Caco-2 (cell line): ENCODE measurements around the gene TMEM161A. TPM values are rescaled to one million over a fixed set of nuclear protein-coding genes. Genes with fewer than 3 reads are reported as not detected.

ENCODE experiments used
- BruUV-seq: library from RNA; stranded (reverse); fragments of 400-500 nt; replicated peaks from 2 replicates; lab custom pipeline; 2021; lab: Mats Ljungman, UMichigan
- CTCF ChIA-PET: fragments of 300-600 bp; sonication (Branson Sonifier 250); formaldehyde crosslinking; loops from one replicate; lab custom pipeline; 2022; ENCODE audit warnings: antibody characterized with exemption; lab: Charles Lee
- POLR2A ChIA-PET: fragments of 300-600 bp; sonication (Branson Sonifier 250); formaldehyde crosslinking; loops from one replicate; lab custom pipeline; 2022; ENCODE audit warnings: antibody characterized with exemption; lab: Charles Lee
- DNase-seq, 2 experiments: peaks; one replicate each; pipeline versions ENCODE4 v3.0.0 to v3.0.0-alpha.2; 2020 to 2022
- H3K27me3 ChIP-seq: replicated peaks from 2 replicates; pipeline ENCODE4 v1.6.0; 2011; ENCODE audit warnings: low read length; ENCODE audit not compliant: control insufficient read depth, insufficient read depth
- H3K36me3 ChIP-seq: 2 replicates; pipeline ENCODE4 v1.5.1; 2011; ENCODE audit warnings: low read length; ENCODE audit not compliant: control insufficient read depth, insufficient read depth
- H3K4me1 ChIP-seq: fragments of 250-450 bp; sonication (Bioruptor Pico); 2 replicates; pipeline ENCODE4 v1.5.1; 2020; ENCODE audit warnings: mild to moderate bottlenecking
- H3K4me3 ChIP-seq: 2 replicates; pipeline ENCODE4 v1.5.1; 2011; ENCODE audit warnings: low read depth, mild to moderate bottlenecking, control low read depth, low read length
- H3K9me3 ChIP-seq: fragments of 250-450 bp; sonication (Bioruptor Pico); 2 replicates; pipeline ENCODE4 v1.5.1; 2020; ENCODE audit warnings: mild to moderate bottlenecking, moderate library complexity
- H3K27ac Mint-ChIP-seq: one replicate; pipeline ENCODE4 v1.8.0; 2022; ENCODE audit warnings: mixed read lengths; ENCODE audit not compliant: unreplicated experiment
- H3K27me3 Mint-ChIP-seq: one replicate; pipeline ENCODE4 v1.8.0; 2022; ENCODE audit warnings: mixed read lengths; ENCODE audit not compliant: insufficient read depth, unreplicated experiment
- H3K36me3 Mint-ChIP-seq: one replicate; pipeline ENCODE4 v1.8.0; 2022; ENCODE audit warnings: mild to moderate bottlenecking, mixed read lengths; ENCODE audit not compliant: insufficient read depth, unreplicated experiment
- H3K4me1 Mint-ChIP-seq: one replicate; pipeline ENCODE4 v1.8.0; 2022; ENCODE audit warnings: low read depth, mixed read lengths; ENCODE audit not compliant: unreplicated experiment
- H3K4me3 Mint-ChIP-seq: one replicate; pipeline ENCODE4 v1.8.0; 2022; ENCODE audit warnings: mild to moderate bottlenecking, moderate library complexity, mixed read lengths; ENCODE audit not compliant: unreplicated experiment
- H3K9me3 Mint-ChIP-seq: one replicate; pipeline ENCODE4 v1.8.0; 2022; ENCODE audit warnings: mixed read lengths; ENCODE audit not compliant: unreplicated experiment
- intact Hi-C: fragments of 100-400 bp; cut with micrococcal nuclease; formaldehyde crosslinking; loops from one replicate; pipeline ENCODE4 v1.10.0; 2022; ENCODE audit not compliant: unreplicated experiment
- total RNA-seq: library from RNA; stranded (reverse); gene quantifications from 2 replicates; pipeline ENCODE4 v1.2.3, GENCODE V29; 2022
- TF ChIP-seq, protein P1 (sequence below), 2 experiments: fragments of 200-600 bp in 1 of 2; IDR thresholded peaks; 1 replicate in 1 of 2; 2 replicates in 1 of 2; pipeline versions ENCODE4 v1.5.1 to v1.8.0; 2011 to 2022; ENCODE audit warnings: antibody characterized with exemption in 1 of 2, control low read depth in 1 of 2, inconsistent platforms in 1 of 2, low read depth in 1 of 2, low read length in 1 of 2, mild to moderate bottlenecking in 1 of 2, moderate library complexity in 1 of 2; ENCODE audit not compliant: insufficient read depth in 1 of 2, severe bottlenecking in 1 of 2, unreplicated experiment in 1 of 2

TMEM161A gene
- total RNA-seq, 1 experiment from 2014 or later = 36.9 TPM

GRCh38 chr19:19170873-19171672 is 32.8 kb upstream of the TMEM161A start:
- H3K9me3 ChIP-seq = no peaks in the 10 kb centered on the region
- Mint-ChIP-seq H3K36me3 (peaks cover 12% of the 10 kb centered on the region), H3K27ac (no peak overlapping the region), H3K27me3 (peaks cover 3% of the 10 kb centered on the region), H3K4me1 (peaks cover 21% of the 10 kb centered on the region), H3K9me3 (no peaks in the 10 kb centered on the region), H3K4me3 (no peak overlapping the region)
- no TSS peak for BruUV-seq
- CTCF ChIA-PET = no interaction called here
- POLR2A ChIA-PET = no interaction called here
- no peak for DNase-seq
- H3K4me3 ChIP-seq = no peak overlapping the region
- H3K36me3 ChIP-seq = no peaks in the 10 kb centered on the region
- TF ChIP-seq, protein P1, sequence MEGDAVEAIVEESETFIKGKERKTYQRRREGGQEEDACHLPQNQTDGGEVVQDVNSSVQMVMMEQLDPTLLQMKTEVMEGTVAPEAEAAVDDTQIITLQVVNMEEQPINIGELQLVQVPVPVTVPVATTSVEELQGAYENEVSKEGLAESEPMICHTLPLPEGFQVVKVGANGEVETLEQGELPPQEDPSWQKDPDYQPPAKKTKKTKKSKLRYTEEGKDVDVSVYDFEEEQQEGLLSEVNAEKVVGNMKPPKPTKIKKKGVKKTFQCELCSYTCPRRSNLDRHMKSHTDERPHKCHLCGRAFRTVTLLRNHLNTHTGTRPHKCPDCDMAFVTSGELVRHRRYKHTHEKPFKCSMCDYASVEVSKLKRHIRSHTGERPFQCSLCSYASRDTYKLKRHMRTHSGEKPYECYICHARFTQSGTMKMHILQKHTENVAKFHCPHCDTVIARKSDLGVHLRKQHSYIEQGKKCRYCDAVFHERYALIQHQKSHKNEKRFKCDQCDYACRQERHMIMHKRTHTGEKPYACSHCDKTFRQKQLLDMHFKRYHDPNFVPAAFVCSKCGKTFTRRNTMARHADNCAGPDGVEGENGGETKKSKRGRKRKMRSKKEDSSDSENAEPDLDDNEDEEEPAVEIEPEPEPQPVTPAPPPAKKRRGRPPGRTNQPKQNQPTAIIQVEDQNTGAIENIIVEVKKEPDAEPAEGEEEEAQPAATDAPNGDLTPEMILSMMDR (IDR thresholded peaks at IDR 0.05; ENCODE audit: insufficient read depth in 1 of 2, low read depth in 1 of 2, low read length in 1 of 2, severe bottlenecking in 1 of 2, unreplicated experiment in 1 of 2) = no peak
- intact Hi-C loops = loop anchor here (5.0 kb wide), 1 partner anchor 34 kb away; the partner anchor contains the start of gene TMEM161A
- H3K27me3 ChIP-seq = no peaks in the 10 kb centered on the region
- H3K4me1 ChIP-seq = no peaks in the 10 kb centered on the region; the same call in 1 of the 2 replicates

- no peaks in the 10 kb centered on the region for H3K9me3 ChIP-seq
- intact Hi-C loops = loop anchor here (5.0 kb wide), 1 partner anchor 33 kb away; the partner anchor contains the start of gene TMEM161A
- Mint-ChIP-seq H3K9me3 (no peaks in the 10 kb centered on the region), H3K27me3 (peaks cover 3% of the 10 kb centered on the region), H3K36me3 (peaks cover 12% of the 10 kb centered on the region), H3K4me3 (peak within 1 kb of the TSS; percentile 59), H3K4me1 (peaks cover 21% of the 10 kb centered on the region), H3K27ac (no peak within 1 kb of the TSS)
- no TSS peak for BruUV-seq
- TF ChIP-seq, protein P1 (IDR thresholded peaks at IDR 0.05; ENCODE audit: insufficient read depth in 1 of 2, low read depth in 1 of 2, low read length in 1 of 2, severe bottlenecking in 1 of 2, unreplicated experiment in 1 of 2) = no peak
- H3K4me1 ChIP-seq = no peaks in the 10 kb centered on the region; the same call in 1 of the 2 replicates
- DNase-seq = peak; percentile 88 to 91
- ChIA-PET CTCF (interaction anchor here (0.9 kb wide), 1 partner anchor 175 kb away, joined by 3 read pairs; no protein-coding TSS in a partner anchor), POLR2A (no interaction called here)
- peak within 1 kb of the TSS; percentile 27 for H3K4me3 ChIP-seq
- H3K27me3 ChIP-seq = no peaks in the 10 kb centered on the region
- H3K36me3 ChIP-seq = no peaks in the 10 kb centered on the region
Observed at GRCh38 chr19:19170053-19170872, 32.0 kb upstream of the TMEM161A start, which contains the start of gene MEF2B. Gene MEF2B (minus strand): TSS chr19:19170263. CDS start chr19:19150735, 19,528 bp downstream.
